ENCODE measurements around the gene MACROH2A1.

MACROH2A1 gene

GRCh38 chr5:135357685-135358084 lies 41.3 kb downstream of the MACROH2A1 start:
- H3F3A ChIP-seq (ENCODE audit: control insufficient read depth, insufficient read depth): no peaks in the 10 kb centered on the region
- no peak overlapping the region for H3K4me2 ChIP-seq (ENCODE audit: low read length)
- no peak overlapping the region for H3K27ac ChIP-seq (ENCODE audit: low read depth, low read length)
- no peak overlapping the region for H3K4me3 ChIP-seq (ENCODE audit: low read length)
- no peaks in the 10 kb centered on the region for H3K9me2 ChIP-seq (replicated peaks; ENCODE audit: control insufficient read depth, low read length)
- peaks cover 9% of the 10 kb centered on the region; the same call in 1 of the 2 replicates for H3K79me2 ChIP-seq (ENCODE audit: control insufficient read depth, low read length)
- no peaks in the 10 kb centered on the region for H3K9me3 ChIP-seq (ENCODE audit: control insufficient read depth, insufficient read depth, low read length)
- no peaks in the 10 kb centered on the region for H3K4me1 ChIP-seq (ENCODE audit: control insufficient read depth, low read length)
- peaks cover 89% of the 10 kb centered on the region for H3K36me3 ChIP-seq (ENCODE audit: control insufficient read depth, low read length)
- TF ChIP-seq EZH2phosphoT487 (IDR thresholded peaks at IDR 0.05; ENCODE audit: borderline replicate concordance, low read length) (no peak), CTCF (IDR thresholded peaks at IDR 0.05; ENCODE audit: low read depth, low read length, poor library complexity, severe bottlenecking) (no peak)
- H4K20me1 ChIP-seq (ENCODE audit: control insufficient read depth, insufficient read depth, low read depth, low read length): no peaks in the 10 kb centered on the region
- H3K27me3 ChIP-seq (ENCODE audit: control insufficient read depth, low read length): no peaks in the 10 kb centered on the region

GRCh38 chr5:135356522-135357318 lies 42.3 kb downstream of the MACROH2A1 start:
- Histone ChIP-seq H3K79me2 (ENCODE audit: control insufficient read depth, low read length) (peaks cover 9% of the 10 kb centered on the region; the same call in 1 of the 2 replicates), H3K9me3 (ENCODE audit: control insufficient read depth, insufficient read depth, low read length) (no peaks in the 10 kb centered on the region), H3F3A (ENCODE audit: control insufficient read depth, insufficient read depth) (no peaks in the 10 kb centered on the region), H3K4me3 (ENCODE audit: low read length) (no peak overlapping the region), H3K27me3 (ENCODE audit: control insufficient read depth, low read length) (no peaks in the 10 kb centered on the region), H3K36me3 (ENCODE audit: control insufficient read depth, low read length) (peaks cover 91% of the 10 kb centered on the region), H3K4me2 (ENCODE audit: low read length) (no peak overlapping the region), H3K9me2 (replicated peaks; ENCODE audit: control insufficient read depth, low read length) (no peaks in the 10 kb centered on the region), H4K20me1 (ENCODE audit: control insufficient read depth, insufficient read depth, low read depth, low read length) (no peaks in the 10 kb centered on the region), H3K4me1 (ENCODE audit: control insufficient read depth, low read length) (no peaks in the 10 kb centered on the region), H3K27ac (ENCODE audit: low read depth, low read length) (no peak overlapping the region)
- TF ChIP-seq CTCF (IDR thresholded peaks at IDR 0.05; ENCODE audit: low read depth, low read length, poor library complexity, severe bottlenecking) (no peak), EZH2phosphoT487 (IDR thresholded peaks at IDR 0.05; ENCODE audit: borderline replicate concordance, low read length) (no peak)

GRCh38 chr5:135355169-135355568 lies 43.9 kb downstream of the MACROH2A1 start:
- Histone ChIP-seq H3K4me1 (ENCODE audit: control insufficient read depth, low read length) (no peaks in the 10 kb centered on the region; the same call in 1 of the 2 replicates), H3K4me3 (ENCODE audit: low read length) (no peak overlapping the region), H3K27me3 (ENCODE audit: control insufficient read depth, low read length) (no peaks in the 10 kb centered on the region), H3K79me2 (ENCODE audit: control insufficient read depth, low read length) (peaks cover 7% of the 10 kb centered on the region; the same call in 1 of the 2 replicates), H3F3A (ENCODE audit: control insufficient read depth, insufficient read depth) (no peaks in the 10 kb centered on the region), H3K36me3 (ENCODE audit: control insufficient read depth, low read length) (peaks cover 87% of the 10 kb centered on the region), H3K9me2 (replicated peaks; ENCODE audit: control insufficient read depth, low read length) (no peaks in the 10 kb centered on the region), H3K27ac (ENCODE audit: low read depth, low read length) (no peak overlapping the region), H3K9me3 (ENCODE audit: control insufficient read depth, insufficient read depth, low read length) (no peaks in the 10 kb centered on the region), H4K20me1 (ENCODE audit: control insufficient read depth, insufficient read depth, low read depth, low read length) (no peaks in the 10 kb centered on the region), H3K4me2 (ENCODE audit: low read length) (no peak overlapping the region)
- TF ChIP-seq CTCF (IDR thresholded peaks at IDR 0.05; ENCODE audit: low read depth, low read length, poor library complexity, severe bottlenecking): no peak
- no peak for TF ChIP-seq EZH2phosphoT487 (IDR thresholded peaks at IDR 0.05; ENCODE audit: borderline replicate concordance, low read length)
